WTC11 (cell line): ENCODE data around the gene EIF4G3. TPM values are rescaled to one million over a fixed set of nuclear protein-coding genes. Genes with fewer than 3 reads are reported as not detected.

ENCODE experiments used
- ATAC-seq: fragments of 200-7000 bp; cut with Tn5 transposase; 2 replicates; pipeline ENCODE4 v1.10.0; 2021; ENCODE audit warnings: mild to moderate bottlenecking, moderate library complexity
- CTCF ChIA-PET: fragments of 300-600 bp; sonication (Branson Sonifier 250); formaldehyde crosslinking; loops from one replicate; lab custom pipeline; 2021; ENCODE audit warnings: antibody characterized with exemption; lab: Charles Lee
- POLR2A ChIA-PET: fragments of 350-600 bp; sonication (Branson Sonifier 250); formaldehyde crosslinking; loops from one replicate; lab custom pipeline; 2021; ENCODE audit warnings: antibody characterized with exemption; lab: Charles Lee
- DNase-seq: peaks from one replicate; pipeline ENCODE4 v3.0.0; 2021; ENCODE audit warnings: low spot score
- H3K27ac Mint-ChIP-seq: 2 replicates; pipeline ENCODE4 v1.8.0; 2021; ENCODE audit warnings: mixed read lengths
- H3K27me3 Mint-ChIP-seq: 2 replicates; pipeline ENCODE4 v1.8.0; 2021; ENCODE audit warnings: low read depth, mild to moderate bottlenecking, moderate library complexity, mixed read lengths
- H3K36me3 Mint-ChIP-seq: 2 replicates; pipeline ENCODE4 v1.8.0; 2021; ENCODE audit warnings: mixed read lengths
- H3K4me1 Mint-ChIP-seq: 2 replicates; pipeline ENCODE4 v1.8.0; 2022; ENCODE audit warnings: mixed read lengths
- H3K4me3 Mint-ChIP-seq: 2 replicates; pipeline ENCODE4 v1.8.0; 2021; ENCODE audit warnings: mild to moderate bottlenecking, moderate library complexity, mixed read lengths
- H3K9me3 Mint-ChIP-seq: 2 replicates; pipeline ENCODE4 v1.8.0; 2021; ENCODE audit warnings: mixed read lengths
- ARID4B ChIP-seq: sonication (generic); formaldehyde crosslinking; IDR thresholded peaks from 2 replicates; pipeline ENCODE4 v1.8.0; 2023; ENCODE audit warnings: missing genetic modification reagents, mild to moderate bottlenecking, borderline replicate concordance
- ATF2 ChIP-seq: sonication (generic); formaldehyde crosslinking; IDR thresholded peaks from 2 replicates; pipeline ENCODE4 v1.8.1; 2022; ENCODE audit warnings: low read depth, missing genetic modification reagents, borderline replicate concordance
- FOXP4 ChIP-seq: sonication (generic); formaldehyde crosslinking; IDR thresholded peaks from 2 replicates; pipeline ENCODE4 v1.8.0; 2022; ENCODE audit warnings: mild to moderate bottlenecking, missing genetic modification reagents
- JAZF1 ChIP-seq: fragments of 250-450 bp; sonication (Bioruptor Pico); IDR thresholded peaks from 2 replicates; pipeline ENCODE4 v1.9.0; 2021; ENCODE audit warnings: moderate library complexity, mild to moderate bottlenecking, inconsistent platforms
- MXD4 ChIP-seq: fragments of 250-450 bp; sonication (Bioruptor Pico); IDR thresholded peaks from 2 replicates; pipeline ENCODE4 v1.8.0; 2021; ENCODE audit warnings: mild to moderate bottlenecking, moderate library complexity, borderline replicate concordance
- NFATC4 ChIP-seq: fragments of 250-450 bp; sonication (Bioruptor Pico); IDR thresholded peaks from 2 replicates; pipeline ENCODE4 v1.9.0; 2021; ENCODE audit warnings: mild to moderate bottlenecking
- NR3C1 ChIP-seq: sonication (generic); formaldehyde crosslinking; conservative IDR thresholded peaks from 2 replicates; pipeline ENCODE4 v1.8.1; 2023; ENCODE audit warnings: low read depth, mild to moderate bottlenecking, missing genetic modification reagents
- USF2 ChIP-seq: sonication (generic); formaldehyde crosslinking; IDR thresholded peaks from 2 replicates; pipeline ENCODE4 v1.8.1; 2023; ENCODE audit warnings: mild to moderate bottlenecking, missing genetic modification reagents, moderate library complexity
- ZNF138 ChIP-seq: sonication (generic); formaldehyde crosslinking; conservative IDR thresholded peaks from 2 replicates; pipeline ENCODE4 v1.8.1; 2022; ENCODE audit warnings: mild to moderate bottlenecking, moderate library complexity, missing genetic modification reagents
- ZNF396 ChIP-seq: fragments of 250-450 bp; sonication (Bioruptor Pico); IDR thresholded peaks from 2 replicates; pipeline ENCODE4 v1.8.0; 2021; ENCODE audit warnings: mild to moderate bottlenecking, moderate library complexity, borderline replicate concordance
- total RNA-seq: library from RNA; stranded (reverse); gene quantifications from 3 replicates; pipeline ENCODE4 v1.2.3, GENCODE V29; 2021
- TF ChIP-seq, protein P1 (sequence below): fragments of 250-450 bp; sonication (Bioruptor Pico); IDR thresholded peaks from 2 replicates; pipeline ENCODE4 v1.9.0; 2021; ENCODE audit warnings: mild to moderate bottlenecking

Gene EIF4G3
- total RNA-seq, 1 experiment from 2014 or later: 77.7 TPM

DNA sequence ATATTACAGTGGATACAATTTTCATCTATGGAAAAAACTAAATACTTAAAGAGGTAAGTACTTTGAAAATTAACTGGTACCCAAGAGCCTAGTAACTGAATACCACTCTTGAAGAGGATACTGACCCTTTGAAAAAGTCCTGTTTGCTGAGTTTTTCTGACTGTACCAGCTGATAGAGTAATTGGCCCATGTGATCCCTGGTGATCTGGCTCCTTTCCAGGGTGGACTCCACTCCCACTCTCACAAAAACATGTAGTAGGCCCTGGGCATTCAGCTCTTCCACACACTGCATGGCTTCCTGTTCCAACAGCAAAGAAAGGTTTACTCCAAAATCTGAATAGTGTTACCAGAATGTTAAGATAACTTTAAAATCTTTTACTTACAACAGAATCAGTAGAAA, 336.0 kb downstream of the EIF4G3 start:
- POLR2A ChIA-PET: no interaction called here

More for the DNA sequence above, 336.0 kb downstream of the EIF4G3 start:
- TF ChIP-seq JAZF1 (no peak), NFATC4 (CRISPR knock-in tag) (no peak), NR3C1 (no peak), MXD4 (no peak), ARID4B (CRISPR knock-in tag) (no peak), FOXP4 (CRISPR knock-in tag) (no peak), ZNF138 (CRISPR knock-in tag) (no peak), ATF2 (no peak), ZNF396 (CRISPR knock-in tag) (no peak), USF2 (CRISPR knock-in tag) (no peak)
- TF ChIP-seq, protein P1, sequence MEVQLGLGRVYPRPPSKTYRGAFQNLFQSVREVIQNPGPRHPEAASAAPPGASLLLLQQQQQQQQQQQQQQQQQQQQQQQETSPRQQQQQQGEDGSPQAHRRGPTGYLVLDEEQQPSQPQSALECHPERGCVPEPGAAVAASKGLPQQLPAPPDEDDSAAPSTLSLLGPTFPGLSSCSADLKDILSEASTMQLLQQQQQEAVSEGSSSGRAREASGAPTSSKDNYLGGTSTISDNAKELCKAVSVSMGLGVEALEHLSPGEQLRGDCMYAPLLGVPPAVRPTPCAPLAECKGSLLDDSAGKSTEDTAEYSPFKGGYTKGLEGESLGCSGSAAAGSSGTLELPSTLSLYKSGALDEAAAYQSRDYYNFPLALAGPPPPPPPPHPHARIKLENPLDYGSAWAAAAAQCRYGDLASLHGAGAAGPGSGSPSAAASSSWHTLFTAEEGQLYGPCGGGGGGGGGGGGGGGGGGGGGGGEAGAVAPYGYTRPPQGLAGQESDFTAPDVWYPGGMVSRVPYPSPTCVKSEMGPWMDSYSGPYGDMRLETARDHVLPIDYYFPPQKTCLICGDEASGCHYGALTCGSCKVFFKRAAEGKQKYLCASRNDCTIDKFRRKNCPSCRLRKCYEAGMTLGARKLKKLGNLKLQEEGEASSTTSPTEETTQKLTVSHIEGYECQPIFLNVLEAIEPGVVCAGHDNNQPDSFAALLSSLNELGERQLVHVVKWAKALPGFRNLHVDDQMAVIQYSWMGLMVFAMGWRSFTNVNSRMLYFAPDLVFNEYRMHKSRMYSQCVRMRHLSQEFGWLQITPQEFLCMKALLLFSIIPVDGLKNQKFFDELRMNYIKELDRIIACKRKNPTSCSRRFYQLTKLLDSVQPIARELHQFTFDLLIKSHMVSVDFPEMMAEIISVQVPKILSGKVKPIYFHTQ: no peak
- ATAC-seq (no peak), DNase-seq (no peak)
- H3K4me1 Mint-ChIP-seq: no peaks in the 10 kb centered on the region
- CTCF ChIA-PET: no interaction called here
- no peaks in the 10 kb centered on the region for H3K27me3 Mint-ChIP-seq
- peaks cover 42% of the 10 kb centered on the region for H3K36me3 Mint-ChIP-seq
- H3K27ac Mint-ChIP-seq: no peak overlapping the region
- H3K9me3 Mint-ChIP-seq: no peaks in the 10 kb centered on the region
- no peak overlapping the region for H3K4me3 Mint-ChIP-seq
